ENCODE data around the gene ZC3H8.

Gene ZC3H8

DNA sequence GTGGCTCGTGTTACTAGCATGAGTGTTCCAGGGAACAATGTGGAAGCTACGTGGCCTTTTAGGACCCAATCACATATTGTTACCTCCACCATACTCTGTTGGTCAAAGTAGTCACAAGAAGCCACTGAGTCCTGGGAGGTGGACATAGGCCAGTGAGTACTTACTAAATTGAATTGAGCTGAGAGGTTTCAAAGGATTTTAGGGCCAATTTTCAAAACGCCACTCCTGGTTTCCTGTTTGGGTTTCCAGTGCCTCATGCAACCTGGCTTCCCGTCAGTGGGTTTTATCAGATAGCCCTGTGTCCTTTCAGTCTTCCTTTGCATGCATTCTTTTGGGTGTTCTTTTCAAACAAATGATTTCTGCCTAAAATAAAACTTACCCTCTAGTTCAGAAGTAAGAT lies 60.4 kb downstream of the ZC3H8 start:
- no peak for DNase-seq

DNA sequence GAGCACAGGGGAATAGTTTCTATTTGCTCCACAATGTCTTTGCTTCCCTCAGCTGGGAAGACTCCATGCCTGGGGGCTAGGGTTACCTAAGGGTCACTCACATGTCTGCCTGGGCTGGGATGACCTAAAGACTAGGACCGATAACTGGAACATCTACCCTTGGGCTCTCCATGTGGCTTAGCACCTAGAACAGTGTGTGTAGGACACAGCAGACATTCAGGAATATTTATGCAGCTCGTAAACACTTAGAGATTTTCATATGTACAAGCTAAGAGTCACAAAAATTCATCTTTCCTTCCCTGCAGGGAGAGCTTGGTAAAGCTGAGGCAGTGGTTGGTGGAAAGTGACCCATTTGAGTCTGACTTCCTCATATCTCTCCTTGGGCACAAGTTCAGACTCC lies 60.8 kb downstream of the ZC3H8 start:
- DNase-seq: no peak

DNA sequence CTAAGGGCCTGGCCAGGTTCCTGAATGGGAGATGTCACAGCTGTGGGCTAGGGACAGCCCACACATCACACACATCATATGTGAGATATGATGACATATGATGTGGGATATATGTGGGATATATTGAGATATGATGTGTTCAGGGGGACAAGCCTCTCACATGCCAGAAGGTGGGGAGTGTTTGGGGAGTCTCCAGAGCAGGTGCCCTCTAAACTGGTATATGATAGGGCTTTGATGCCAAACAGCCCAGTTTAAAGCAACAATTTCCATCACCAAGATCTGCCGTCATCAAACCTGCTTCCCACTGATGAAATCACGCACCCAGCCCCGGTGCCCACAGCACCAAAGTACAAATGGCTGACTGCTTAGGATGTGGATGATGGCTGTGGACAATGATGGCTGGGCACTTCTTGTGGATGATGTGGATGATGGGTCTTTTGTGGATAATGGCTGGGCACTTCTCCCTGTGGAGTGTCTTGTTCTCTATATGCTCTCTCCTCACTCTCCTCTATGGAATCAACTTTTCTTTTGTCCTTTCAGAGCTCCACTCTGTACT lies 65.8 kb downstream of the ZC3H8 start:
- DNase-seq: no peak

DNA sequence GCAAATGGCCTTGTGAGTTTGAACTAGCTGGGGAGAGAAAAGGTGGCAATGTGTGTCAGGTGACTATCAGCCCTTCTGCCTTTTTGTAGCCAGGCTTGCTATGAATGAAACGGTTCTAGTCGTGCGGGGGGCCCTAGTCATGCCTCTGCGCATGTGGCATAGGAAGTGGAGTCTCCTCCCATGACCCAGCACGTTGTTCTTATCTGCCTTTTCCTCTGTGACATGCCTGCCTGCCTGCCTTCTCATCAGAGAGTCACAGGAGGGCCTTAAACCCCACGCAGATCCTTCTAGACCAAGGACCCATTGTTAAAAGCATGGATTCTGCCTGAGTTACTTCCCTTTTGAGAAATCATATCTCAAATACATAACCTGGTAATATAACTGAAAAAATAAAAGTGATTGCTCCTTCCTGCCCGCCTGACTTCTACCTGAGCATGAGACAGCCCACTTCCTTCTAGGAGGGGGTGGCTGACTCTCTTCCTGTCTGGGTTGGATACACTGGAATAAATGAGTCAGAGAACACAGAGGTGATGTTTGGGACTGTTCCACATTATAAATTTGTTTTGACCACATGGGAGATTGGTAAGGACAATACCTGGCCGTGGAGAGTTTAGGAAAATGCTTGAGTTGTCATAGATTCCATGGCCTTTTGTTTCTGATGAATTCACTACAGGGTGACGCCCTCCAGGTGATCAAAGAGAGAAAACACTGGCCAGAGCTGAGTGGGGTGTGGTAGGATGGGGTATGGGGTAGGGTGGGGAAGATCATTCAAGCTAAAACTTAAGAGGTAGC lies 66.8 kb downstream of the ZC3H8 start:
- DNase-seq: no peak

DNA sequence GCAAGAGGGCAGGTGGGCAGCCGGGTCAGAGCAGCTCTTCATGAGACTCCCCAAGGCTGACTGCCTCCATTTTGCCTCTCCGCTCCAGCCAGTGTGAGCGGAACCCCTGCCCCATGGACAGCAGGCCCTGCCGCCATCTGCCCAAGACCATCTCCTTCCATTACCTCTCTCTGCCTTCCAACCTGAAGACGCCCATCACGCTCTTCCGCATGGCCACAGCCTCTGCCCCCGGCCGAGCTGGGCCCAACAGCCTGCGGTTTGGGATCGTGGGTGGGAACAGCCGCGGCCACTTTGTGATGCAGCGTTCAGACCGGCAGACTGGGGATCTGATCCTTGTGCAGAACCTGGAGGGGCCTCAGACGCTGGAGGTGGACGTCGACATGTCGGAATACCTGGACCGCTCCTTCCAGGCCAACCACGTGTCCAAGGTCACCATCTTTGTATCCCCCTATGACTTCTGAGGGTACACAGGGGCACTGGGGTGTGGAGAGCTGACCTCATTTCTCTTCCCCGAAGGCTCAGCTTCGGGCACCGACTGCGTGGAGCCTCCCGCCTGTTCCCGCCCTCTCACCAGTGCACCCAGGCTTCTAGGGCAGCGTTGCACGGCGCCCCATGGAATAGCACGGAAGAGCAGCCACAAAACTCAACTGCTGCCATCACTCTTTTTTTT lies 67.7 kb downstream of the ZC3H8 start:
- no peak for DNase-seq

DNA sequence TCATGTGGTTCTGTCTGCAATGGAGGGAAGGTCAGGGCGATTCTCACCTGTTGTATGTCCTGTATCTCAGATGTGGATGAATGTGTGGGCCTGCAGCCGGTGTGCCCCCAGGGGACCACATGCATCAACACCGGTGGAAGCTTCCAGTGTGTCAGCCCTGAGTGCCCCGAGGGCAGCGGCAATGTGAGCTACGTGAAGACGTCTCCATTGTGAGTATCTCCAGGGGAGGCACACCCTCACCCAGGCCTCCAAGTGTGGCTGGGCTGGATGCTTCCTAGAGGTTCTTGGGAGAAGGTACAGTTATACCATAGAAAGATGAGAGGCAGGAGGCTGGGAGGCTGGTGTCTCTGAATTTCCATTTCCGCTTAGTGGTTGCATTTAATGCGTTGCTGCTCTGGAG lies 69.7 kb downstream of the ZC3H8 start:
- no peak for DNase-seq

DNA sequence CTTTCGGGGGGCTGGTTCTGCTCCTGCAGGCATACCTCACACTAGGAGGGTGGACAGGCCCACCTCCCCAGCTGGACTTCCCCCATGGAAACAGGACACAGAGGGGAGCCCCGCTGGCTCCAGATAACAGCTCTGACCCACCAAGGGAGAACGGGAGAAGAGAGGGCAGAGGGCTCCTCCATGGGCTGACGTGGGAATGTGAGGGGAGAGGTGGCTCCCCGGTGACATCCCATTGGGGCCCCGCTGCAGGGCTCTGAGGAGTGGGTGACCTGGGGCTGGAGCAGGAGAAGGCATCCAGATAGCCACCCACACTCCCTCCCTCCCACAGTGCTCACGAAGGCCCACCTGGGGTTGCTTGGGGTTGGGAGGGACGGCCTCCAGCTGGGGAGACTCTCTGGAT lies 70.7 kb downstream of the ZC3H8 start:
- no peak for DNase-seq

DNA sequence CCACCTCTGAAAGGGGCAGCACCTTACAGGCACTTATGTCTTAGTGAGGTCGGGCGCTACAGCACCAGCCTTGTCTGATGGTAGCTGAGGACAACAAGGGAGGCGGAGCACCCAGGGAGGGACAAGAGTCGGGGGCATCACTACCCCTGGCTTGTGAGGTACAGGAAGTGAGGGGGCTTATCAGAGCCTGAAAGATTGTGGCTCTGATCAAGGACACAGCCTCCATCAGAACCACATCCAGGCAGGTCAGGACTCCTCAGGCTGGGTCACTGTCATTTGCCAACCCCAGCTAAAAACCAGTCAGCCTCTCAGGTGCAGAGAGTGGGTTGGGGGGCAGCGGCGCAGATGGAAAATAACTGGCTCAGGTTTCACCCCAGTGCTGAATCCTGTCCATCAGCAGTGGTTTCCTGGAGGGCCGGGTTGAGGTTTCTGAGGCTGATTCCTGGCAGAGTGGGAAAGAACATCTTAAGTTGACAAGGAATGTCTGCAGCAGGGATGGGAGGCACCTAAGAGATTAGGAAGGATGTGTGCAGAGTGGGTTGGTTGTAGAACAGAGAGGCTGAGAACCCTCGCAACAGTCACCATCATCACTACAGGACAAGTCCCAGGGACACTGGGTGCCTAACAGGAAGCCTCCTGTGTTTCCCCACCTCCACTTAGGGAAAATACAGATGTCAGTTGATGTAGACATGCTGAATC lies 71.4 kb downstream of the ZC3H8 start:
- no peak for DNase-seq

DNA sequence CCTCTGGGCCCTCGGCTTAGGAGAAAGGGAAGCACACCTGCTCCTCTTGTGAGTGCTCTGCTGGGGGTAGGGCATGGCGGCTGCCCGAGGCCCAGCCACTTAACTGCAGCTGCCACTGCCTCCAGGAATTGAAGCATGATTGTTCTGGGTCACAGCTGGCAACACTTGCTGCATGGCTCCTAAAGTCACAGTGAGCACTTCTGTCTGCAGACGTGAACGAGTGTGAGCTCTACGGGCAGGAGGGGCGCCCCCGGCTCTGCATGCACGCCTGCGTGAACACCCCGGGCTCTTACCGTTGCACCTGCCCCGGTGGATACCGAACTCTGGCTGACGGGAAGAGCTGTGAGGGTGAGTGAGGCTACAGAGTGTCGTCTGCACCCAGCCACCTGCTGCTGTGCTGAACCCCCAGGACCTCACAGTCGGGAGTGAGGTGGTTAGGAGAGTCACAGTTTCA lies 72.2 kb downstream of the ZC3H8 start:
- no peak for DNase-seq

DNA sequence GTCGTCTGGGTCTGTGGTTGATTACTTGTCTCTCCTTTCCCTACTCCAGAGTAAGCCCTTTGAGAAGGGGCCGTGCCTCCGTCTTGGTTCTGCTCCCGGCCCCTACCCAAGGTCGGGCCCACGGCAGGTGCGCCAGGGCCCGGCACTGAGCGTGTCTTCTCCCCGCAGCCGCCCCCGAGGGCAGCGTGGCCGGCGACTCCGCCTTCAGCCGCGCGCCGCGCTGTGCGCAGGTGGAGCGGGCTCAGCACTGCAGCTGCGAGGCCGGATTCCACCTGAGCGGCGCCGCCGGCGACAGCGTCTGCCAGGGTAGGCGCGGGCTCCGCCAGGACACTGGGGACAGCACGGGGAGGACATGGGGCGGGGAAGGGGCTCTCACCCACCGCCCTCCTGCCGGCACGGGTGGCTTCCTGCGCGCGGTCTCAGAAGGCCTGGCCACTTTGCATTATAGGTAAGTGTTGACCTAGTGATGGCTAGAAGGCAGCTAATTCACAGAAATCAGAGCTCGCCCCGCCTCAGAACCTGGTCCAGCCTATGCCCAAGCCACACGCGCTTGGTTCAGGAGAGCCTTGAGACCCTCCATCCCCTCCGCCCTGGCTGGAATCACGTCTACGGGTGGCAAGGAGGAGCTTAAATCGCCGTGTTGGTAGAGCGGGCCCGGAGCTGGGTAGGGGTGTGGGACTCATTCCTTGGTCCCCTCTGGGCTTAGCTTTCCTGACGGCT lies 73.1 kb downstream of the ZC3H8 start:
- DNase-seq: no peak

DNA sequence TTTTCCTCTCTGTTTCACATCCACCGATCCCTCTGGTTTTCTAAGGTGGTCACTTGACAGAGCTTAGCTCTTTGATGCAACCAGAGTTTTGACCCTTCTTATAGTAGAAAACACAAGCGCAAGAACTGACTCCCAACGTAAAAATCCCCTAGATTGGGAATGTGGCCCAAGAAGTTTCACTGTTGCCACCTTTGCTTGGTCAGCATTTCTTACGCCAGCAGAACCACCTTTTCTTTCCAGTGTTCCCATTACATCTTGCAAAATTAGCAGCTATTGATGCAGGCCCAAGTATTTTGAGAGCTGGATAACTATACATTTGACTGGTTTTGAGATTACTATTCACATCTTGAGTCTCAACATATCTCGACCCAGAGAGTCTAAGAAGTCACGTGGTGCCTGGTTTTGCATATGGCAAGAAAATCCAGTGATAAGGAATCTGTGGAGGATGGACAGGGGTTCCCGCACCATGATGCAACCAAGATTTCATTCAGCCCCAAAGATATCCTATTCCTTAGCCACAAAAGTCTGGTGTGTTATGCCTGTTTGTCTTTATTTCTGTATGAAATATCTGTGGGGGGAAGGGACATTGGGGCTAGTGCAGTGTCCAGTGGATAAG lies 78.8 kb downstream of the ZC3H8 start:
- no peak for DNase-seq

DNA sequence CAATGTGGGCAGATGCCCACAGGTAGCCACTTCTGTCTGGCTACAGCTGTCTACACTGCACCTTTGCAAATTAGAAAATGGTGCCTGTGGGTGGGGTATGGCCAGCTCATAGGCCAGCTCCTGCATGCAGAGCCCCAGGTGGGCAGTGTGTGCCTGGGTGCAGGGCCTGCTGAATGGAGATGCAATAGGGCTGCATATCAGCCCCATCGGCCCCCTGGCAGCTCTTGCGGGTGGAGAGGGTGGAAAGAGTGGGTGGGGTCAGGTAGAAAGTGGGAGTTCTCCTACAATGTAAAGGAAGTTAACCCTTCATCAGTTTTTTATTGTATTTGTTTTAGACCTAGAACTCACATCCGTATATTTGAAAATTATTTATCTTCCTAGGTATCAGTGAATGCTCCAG lies 79.5 kb downstream of the ZC3H8 start:
- no peak for DNase-seq

DNA sequence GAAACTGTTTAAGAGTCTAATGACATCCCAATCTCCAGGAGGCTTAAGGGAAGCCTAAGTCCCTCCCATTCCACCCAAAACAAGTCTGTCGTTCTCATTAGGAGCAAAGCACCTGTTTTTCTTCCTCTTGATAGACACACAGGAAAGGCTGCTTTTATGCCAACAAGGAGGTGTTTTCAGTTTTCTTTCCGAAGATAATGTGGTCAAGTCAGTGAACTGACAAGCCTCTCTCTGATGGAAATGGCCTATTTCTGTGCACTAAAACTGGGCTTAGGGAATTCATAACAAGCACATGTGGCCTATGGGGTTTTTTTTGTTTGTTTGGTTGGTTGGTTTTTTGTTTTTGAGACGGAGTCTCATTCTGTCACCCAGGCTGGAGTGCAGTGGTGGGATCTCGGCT lies 80.5 kb downstream of the ZC3H8 start:
- DNase-seq: no peak

DNA sequence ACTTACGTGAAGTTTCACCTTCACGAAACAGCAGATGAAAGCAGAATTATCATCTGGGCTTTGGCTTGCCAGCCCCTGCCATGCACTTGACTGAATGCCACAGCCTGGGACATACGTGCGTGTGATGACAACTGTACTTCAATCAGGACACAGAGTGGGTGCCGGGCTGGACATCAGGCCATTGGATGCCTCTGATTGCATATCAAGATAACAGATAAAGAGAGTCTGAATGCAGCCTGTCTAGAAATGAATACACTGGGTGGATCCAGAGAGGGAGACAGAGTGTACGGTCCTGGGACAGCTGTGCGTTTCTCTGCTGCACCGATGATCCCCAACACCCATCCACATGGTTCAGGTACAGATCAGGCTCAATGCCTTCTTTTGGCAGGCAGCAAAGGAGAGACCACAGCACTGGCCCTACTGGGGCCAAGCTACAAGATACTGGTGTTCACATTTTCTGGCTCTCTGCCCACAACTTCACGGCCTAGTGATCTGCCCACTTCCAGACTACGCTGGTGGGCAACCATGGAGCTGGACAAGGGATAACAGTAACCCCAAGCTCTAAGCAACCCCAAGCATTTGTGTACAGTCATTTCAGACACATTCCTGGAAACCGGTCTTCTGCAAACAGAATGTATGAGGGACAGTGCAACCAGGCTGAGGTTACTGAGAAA lies 81.1 kb downstream of the ZC3H8 start:
- no peak for DNase-seq

DNA sequence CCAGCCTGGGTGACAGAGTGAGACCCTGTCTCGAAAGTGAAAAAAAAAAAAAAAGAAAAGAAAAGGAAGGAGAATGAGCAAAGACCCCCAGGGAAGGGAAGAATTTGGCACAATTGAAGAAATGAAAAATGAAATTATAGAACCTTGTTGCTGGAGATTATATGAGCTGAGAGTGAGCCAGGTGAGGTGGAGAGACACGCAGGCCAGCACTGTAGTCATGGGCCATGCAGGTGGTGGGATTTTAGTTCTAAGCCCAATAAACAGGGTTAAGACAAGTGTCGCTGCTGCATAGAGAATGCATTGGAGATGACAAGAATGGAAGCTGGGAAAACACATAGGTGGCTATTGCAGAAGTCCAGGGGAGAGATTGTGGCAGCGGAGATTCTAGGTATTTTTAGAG lies 84.3 kb downstream of the ZC3H8 start:
- no peak for DNase-seq

DNA sequence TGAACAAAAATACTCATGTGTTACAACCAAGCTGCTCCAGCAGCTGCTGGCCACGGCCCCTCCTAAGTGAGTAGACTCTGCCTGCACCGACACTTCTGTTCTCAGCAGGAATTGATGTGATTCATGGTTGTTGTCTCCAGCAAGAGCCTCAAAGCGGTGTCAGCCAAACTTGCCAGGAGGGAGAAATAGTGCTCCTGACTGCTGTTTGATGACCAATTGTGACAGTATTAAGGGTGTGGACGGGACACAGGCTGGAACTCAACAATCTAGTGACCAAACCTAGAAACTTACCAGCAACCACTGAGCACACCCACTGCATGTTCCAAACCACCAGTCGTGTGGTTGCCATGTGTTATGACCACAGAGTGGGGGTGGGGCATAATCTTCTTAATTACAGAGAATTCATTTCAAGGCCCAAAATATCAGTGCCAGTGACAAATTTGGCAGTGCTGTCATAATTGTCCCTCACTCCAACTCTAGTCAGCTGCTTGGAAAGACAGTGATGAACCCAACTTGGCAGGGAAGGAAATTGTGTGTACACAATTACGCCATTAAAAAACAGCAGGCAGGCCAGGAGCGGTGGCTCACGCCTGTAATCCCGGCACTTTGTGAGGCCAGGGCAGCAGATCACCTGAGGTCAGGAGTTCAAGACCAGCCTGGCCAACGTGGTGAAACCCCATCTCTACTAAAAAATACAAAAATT lies 86.3 kb downstream of the ZC3H8 start:
- DNase-seq: no peak

DNA sequence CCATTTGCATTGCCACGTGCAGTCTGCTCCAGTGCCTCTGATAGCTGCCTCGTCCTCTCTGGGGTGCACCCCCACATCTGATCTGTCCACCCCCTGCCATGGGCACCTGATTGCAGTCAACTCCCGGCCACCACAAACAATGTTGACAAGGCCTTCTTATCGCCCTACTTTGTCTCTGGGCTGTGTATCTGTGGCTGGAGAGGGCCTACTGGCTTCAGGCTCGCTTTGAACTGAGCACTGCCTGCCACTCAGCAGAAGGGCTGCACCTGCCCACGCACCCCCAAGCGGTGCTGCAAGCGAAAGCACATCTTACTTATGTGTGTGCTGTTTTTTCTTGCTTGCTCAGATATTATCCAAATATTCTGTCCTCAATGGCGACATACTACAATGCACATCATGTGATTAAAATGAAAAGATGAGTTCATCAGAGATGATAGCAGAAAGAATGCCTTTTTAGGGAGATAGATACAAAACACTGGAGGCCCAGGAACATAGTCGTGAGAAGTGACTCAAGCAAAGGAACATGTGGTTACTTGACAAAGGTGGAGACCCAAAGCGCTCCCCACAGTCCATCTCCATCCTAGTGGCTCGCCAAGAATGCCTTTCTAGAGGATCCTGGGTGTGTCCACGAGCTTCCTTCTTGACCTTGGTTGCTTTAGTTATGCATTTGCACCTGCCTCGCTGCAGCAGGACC lies 87.9 kb downstream of the ZC3H8 start:
- no peak for DNase-seq

DNA sequence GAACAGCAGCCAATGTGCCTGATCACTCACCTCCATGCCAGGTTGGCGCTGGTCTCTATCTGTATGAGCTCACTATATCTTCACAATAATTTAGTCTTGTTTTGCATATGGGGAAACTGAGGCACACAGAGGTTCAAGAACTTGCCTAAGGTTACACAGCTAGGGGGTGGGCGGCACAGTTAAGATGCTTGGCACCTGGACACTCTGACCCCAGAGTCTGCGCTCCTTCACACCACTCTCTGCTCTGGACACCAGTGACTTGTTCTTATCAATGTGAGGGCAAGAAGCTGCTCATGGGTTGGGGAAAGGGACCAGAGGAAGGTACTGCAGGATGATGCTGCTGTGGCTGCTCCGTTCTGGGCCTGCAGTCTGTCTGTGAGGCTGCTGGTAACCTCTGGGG lies 89.5 kb downstream of the ZC3H8 start:
- DNase-seq: no peak

DNA sequence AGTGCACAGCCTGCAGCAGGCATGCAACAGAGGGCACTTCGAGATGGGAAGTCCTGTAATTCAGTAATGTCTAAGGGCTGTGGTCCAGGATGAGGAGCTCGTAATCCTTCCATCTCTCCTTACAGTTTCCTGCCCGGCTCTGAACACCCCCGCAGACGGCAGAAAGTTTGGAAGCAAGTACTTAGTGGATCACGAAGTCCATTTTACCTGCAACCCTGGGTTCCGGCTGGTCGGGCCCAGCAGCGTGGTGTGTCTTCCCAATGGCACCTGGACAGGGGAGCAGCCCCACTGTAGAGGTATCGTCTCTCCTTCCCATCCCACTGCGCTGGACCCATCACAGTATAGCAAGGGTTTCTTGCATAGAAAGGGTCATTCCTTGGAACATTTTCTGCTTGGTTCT lies 90.0 kb downstream of the ZC3H8 start:
- no peak for DNase-seq

DNA sequence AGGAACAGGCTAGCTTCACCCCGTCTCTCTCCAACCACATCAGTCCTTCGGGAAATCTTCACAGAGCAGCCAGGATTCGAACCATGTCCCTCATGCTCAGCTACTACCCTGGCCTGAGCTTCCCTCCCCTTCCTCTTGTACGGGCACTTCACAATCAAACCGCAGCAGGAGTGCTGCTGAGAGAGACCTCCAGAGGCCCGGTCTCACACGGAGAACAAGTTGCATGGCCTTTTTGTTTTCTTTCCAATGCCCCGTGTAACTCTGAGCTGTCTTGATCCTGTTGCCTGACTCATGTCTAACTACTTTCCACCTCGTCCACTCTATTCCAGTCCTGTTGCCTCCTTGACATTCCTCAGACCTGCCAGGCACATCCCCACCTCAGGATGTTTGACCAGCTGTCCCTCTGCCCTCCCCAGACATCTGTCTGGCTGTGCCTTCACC lies 91.3 kb downstream of the ZC3H8 start:
- no peak for DNase-seq

DNA sequence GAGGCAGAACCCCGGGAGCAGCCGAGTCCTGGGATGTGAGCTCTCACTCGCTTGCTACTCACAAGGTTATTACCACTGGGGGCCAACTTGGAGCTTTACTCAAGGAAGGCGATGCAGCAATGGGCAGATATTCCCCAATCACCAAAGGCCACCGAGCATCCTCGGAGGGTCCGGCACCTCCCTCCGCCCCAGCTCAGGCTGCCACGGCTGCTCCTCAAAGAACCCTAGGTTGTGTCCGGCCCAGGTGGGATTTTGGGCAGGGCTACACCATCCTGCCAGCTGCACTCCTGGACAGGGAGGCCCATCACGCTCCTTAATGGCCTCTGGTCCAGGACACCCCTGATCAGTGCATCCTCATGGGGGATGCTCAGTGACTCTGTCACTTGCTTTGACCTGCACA lies 91.9 kb downstream of the ZC3H8 start:
- DNase-seq: no peak
